AG10803 (cell line): ENCODE results near the gene PMP22.
A peak's percentile ranks its signal among the peaks of the same experiment; 100 is the strongest.

Experiments
- DNase-seq: peaks from one replicate; pipeline ENCODE4 v3.0.0; 2010; ENCODE audit warnings: low read depth
- H3K4me3 ChIP-seq: 2 replicates; pipeline ENCODE4 v1.5.1; 2011; ENCODE audit warnings: mild to moderate bottlenecking, low read length, control low read depth
- TF ChIP-seq, protein P1 (sequence below): conservative IDR thresholded peaks from 2 replicates; pipeline ENCODE4 v1.5.1; 2011; ENCODE audit warnings: mild to moderate bottlenecking, low read length, control low read depth, inconsistent platforms

PMP22 gene

GRCh38 chr17:15303268-15303667 is 38.1 kb upstream of the PMP22 start:
- no peak overlapping the region for H3K4me3 ChIP-seq
- DNase-seq = no peak
- TF ChIP-seq, protein P1, sequence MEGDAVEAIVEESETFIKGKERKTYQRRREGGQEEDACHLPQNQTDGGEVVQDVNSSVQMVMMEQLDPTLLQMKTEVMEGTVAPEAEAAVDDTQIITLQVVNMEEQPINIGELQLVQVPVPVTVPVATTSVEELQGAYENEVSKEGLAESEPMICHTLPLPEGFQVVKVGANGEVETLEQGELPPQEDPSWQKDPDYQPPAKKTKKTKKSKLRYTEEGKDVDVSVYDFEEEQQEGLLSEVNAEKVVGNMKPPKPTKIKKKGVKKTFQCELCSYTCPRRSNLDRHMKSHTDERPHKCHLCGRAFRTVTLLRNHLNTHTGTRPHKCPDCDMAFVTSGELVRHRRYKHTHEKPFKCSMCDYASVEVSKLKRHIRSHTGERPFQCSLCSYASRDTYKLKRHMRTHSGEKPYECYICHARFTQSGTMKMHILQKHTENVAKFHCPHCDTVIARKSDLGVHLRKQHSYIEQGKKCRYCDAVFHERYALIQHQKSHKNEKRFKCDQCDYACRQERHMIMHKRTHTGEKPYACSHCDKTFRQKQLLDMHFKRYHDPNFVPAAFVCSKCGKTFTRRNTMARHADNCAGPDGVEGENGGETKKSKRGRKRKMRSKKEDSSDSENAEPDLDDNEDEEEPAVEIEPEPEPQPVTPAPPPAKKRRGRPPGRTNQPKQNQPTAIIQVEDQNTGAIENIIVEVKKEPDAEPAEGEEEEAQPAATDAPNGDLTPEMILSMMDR = no peak

DNA sequence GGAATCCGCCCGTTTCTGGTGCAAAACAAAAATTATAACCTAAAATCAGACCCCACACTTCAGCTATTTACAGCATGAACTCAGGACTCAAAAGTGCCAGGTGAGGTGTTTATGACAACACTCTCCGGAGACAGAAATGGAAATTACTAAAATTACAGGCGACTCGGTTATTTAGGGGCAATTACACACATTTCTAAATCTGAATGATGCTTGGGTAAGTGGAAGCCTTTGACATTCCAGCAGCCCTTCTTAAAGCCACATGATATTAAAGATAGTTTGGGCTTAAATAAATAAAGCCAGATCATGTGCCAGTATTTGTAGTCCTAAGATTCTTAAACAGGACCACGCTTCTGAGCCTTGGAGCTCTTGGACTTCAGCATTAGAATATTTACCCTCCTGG is 36.7 kb upstream of the PMP22 start:
- no peak for DNase-seq
- TF ChIP-seq, protein P1 = no peak
- no peak overlapping the region for H3K4me3 ChIP-seq

- no peak overlapping the region for H3K4me3 ChIP-seq
- DNase-seq = peak; percentile 64
- TF ChIP-seq, protein P1 = no peak
Measured at GRCh38 chr17:15298176-15298575, 33.0 kb upstream of the PMP22 start.

- DNase-seq = no peak
- TF ChIP-seq, protein P1 = no peak
- H3K4me3 ChIP-seq = no peak overlapping the region
Measured at GRCh38 chr17:15293558-15293957, 28.4 kb upstream of the PMP22 start.

- DNase-seq = peak; percentile 75
- TF ChIP-seq, protein P1 = no peak
Measured at GRCh38 chr17:15291674-15292361, 26.7 kb upstream of the PMP22 start.

DNA sequence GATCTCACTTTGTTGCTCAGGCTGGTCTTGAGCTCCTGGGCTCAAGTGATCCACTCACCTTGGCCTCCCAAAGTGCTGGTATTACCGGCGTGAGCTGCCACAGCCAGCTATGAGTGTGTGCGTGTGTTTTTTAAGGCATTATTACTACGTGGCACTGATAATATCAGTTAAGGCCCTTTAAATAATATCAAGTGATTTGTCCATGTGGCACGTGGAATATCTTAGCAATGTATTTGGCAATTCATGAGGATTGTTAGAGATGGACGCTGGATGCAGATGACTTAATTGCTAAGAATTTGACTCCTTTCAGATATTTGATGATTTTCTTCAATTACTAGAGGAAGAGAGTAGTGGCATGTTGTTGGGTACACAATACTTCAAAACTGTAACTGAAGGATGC is 25.5 kb upstream of the PMP22 start:
- TF ChIP-seq, protein P1 = no peak
- H3K4me3 ChIP-seq = no peak overlapping the region
- peak; percentile 79 for DNase-seq

More at GRCh38 chr17:15291674-15292361, 26.7 kb upstream of the PMP22 start:
- no peak overlapping the region for H3K4me3 ChIP-seq
